ENCODE results near the gene TSHZ1.

TSHZ1 gene

DNA sequence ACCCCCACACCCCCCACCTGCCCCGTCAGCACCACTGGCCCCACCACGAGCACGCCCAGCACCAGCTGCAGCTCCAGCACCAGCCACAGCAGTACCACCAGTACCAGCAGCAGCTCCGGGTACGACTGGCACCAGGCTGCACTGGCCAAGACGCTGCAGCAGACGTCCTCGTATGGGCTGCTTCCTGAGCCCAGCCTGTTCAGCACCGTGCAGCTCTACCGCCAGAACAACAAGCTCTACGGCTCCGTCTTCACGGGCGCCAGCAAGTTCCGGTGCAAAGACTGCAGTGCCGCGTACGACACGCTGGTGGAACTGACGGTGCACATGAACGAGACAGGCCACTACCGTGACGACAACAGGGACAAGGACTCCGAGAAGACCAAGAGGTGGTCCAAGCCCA, 75.3 kb downstream of the TSHZ1 start:
- POLR2A ChIA-PET = no interaction called here
- DNase-seq (ENCODE audit: extremely low spot score) = no peak
- TF ChIP-seq, protein P1, sequence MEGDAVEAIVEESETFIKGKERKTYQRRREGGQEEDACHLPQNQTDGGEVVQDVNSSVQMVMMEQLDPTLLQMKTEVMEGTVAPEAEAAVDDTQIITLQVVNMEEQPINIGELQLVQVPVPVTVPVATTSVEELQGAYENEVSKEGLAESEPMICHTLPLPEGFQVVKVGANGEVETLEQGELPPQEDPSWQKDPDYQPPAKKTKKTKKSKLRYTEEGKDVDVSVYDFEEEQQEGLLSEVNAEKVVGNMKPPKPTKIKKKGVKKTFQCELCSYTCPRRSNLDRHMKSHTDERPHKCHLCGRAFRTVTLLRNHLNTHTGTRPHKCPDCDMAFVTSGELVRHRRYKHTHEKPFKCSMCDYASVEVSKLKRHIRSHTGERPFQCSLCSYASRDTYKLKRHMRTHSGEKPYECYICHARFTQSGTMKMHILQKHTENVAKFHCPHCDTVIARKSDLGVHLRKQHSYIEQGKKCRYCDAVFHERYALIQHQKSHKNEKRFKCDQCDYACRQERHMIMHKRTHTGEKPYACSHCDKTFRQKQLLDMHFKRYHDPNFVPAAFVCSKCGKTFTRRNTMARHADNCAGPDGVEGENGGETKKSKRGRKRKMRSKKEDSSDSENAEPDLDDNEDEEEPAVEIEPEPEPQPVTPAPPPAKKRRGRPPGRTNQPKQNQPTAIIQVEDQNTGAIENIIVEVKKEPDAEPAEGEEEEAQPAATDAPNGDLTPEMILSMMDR (IDR thresholded peaks at IDR 0.05; ENCODE audit: control extremely low read depth, extremely low read depth, low read depth, missing control alignments) = no peak
- CTCF ChIA-PET = interaction anchor here (1.5 kb wide), 1 partner anchor 12 kb away, joined by 3 read pairs; no protein-coding TSS in a partner anchor

- ChIA-PET POLR2A (no interaction called here), CTCF (interaction anchor here (1.5 kb wide), 1 partner anchor 11 kb away, joined by 3 read pairs; no protein-coding TSS in a partner anchor)
Observed at GRCh38 chr18:75287006-75287405, 76.4 kb downstream of the TSHZ1 start.

DNA sequence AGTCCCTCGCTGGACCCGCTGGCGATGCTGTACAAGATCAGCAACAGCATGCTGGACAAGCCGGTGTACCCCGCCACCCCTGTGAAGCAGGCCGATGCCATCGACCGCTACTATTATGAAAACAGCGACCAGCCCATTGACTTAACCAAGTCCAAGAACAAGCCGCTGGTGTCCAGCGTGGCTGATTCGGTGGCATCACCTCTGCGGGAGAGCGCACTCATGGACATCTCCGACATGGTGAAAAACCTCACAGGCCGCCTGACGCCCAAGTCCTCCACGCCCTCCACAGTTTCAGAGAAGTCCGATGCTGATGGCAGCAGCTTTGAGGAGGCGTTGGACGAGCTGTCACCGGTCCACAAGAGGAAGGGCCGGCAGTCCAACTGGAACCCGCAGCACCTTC, 77.1 kb downstream of the TSHZ1 start:
- ChIA-PET POLR2A (no interaction called here), CTCF (no interaction called here)
- TF ChIP-seq, protein P1 (IDR thresholded peaks at IDR 0.05; ENCODE audit: control extremely low read depth, extremely low read depth, low read depth, missing control alignments) = no peak

More at GRCh38 chr18:75287006-75287405, 76.4 kb downstream of the TSHZ1 start:
- no peak for DNase-seq (ENCODE audit: extremely low spot score)
- TF ChIP-seq, protein P1 (IDR thresholded peaks at IDR 0.05; ENCODE audit: control extremely low read depth, extremely low read depth, low read depth, missing control alignments) = no peak

DNA sequence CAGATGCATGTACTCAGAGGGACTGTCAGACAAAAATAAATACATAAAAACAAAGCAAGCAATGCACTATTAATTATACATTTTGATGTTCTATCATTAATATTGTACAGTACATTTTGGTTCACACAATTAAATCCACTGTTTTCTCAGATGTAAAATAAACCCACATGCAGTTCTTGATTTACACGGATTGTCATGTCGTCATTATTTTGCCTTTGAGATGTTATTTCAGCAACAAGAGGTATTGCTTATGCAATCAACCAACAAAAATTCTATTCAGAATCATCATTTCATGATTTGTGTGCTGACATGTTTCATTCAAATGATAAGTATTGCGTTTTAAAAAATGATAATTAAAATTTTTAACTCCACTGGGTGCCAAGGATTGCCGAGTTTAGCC, 79.2 kb downstream of the TSHZ1 start:
- ChIA-PET CTCF (no interaction called here), POLR2A (no interaction called here)
- TF ChIP-seq, protein P1 (IDR thresholded peaks at IDR 0.05; ENCODE audit: control extremely low read depth, extremely low read depth, low read depth, missing control alignments) = no peak
- no peak for DNase-seq (ENCODE audit: extremely low spot score)

More for the DNA sequence above, 77.1 kb downstream of the TSHZ1 start:
- no peak for DNase-seq (ENCODE audit: extremely low spot score)

- ChIA-PET CTCF (no interaction called here), POLR2A (no interaction called here)
- no peak for DNase-seq (ENCODE audit: extremely low spot score)
- TF ChIP-seq, protein P1 (IDR thresholded peaks at IDR 0.05; ENCODE audit: control extremely low read depth, extremely low read depth, low read depth, missing control alignments) = no peak
Observed at GRCh38 chr18:75290737-75291358, 80.3 kb downstream of the TSHZ1 start.

GRCh38 chr18:75291460-75291859, 80.9 kb downstream of the TSHZ1 start:
- POLR2A ChIA-PET = no interaction called here
- CTCF ChIA-PET = no interaction called here
- TF ChIP-seq, protein P1 (IDR thresholded peaks at IDR 0.05; ENCODE audit: control extremely low read depth, extremely low read depth, low read depth, missing control alignments) = no peak
- DNase-seq (ENCODE audit: extremely low spot score) = no peak

Measured in GM10248 (cell line).